ENCODE measurements around the gene TRIM45.

- TF ChIP-seq ZNF384 (IDR thresholded peaks at IDR 0.05) (no peak), FOXA1 (IDR thresholded peaks at IDR 0.05) (no peak), TARDBP (IDR thresholded peaks at IDR 0.05) (no peak), SP1 (IDR thresholded peaks at IDR 0.05) (no peak), CTBP1 (IDR thresholded peaks at IDR 0.05; ENCODE audit: borderline replicate concordance) (0 out of 2 replicates have a peak, but pooled peaks have one; percentile 17), ARNT (IDR thresholded peaks at IDR 0.05) (no peak), FOXM1 (IDR thresholded peaks at IDR 0.05; ENCODE audit: borderline replicate concordance) (no peak), L3MBTL2 (conservative IDR thresholded peaks at IDR 0.05) (no peak), SUZ12 (IDR thresholded peaks at IDR 0.05) (no peak), NFRKB (IDR thresholded peaks at IDR 0.05) (no peak), ELF4 (IDR thresholded peaks at IDR 0.05) (no peak)
Observed at GRCh38 chr1:117146575-117147340, 25.2 kb upstream of the TRIM45 start.

Data from HEK293T (cell line).